AG04450 (cell line): ENCODE results near the gene MIDN. TPM values are rescaled to one million over a fixed set of nuclear protein-coding genes. Genes with fewer than 3 reads are reported as not detected.

Experiments
- CTCF ChIA-PET: fragments of 300-600, 350-600 bp; formaldehyde crosslinking; extraction: SDS; loops from one replicate; lab custom pipeline; 2022; ENCODE audit warnings: antibody characterized with exemption, inconsistent platforms; lab: Charles Lee
- POLR2A ChIA-PET: fragments of 350-600 bp; formaldehyde crosslinking; extraction: SDS; loops from one replicate; lab custom pipeline; 2021; ENCODE audit warnings: antibody characterized with exemption, inconsistent platforms; lab: Yijun Ruan, JAX
- DNase-seq: peaks from one replicate; pipeline ENCODE4 v3.0.0-alpha.2; 2011; ENCODE audit warnings: low read depth, low spot score
- H3K27ac ChIP-seq: one replicate; pipeline ENCODE4 v1.5.1; 2012; ENCODE audit warnings: low read depth, low read length, control low read depth
- H3K27me3 ChIP-seq: one replicate; pipeline ENCODE4 v1.6.0; 2012; ENCODE audit warnings: low read length; ENCODE audit not compliant: control insufficient read depth, insufficient read depth
- H3K4me3 ChIP-seq: 2 replicates; pipeline ENCODE4 v1.5.1; 2011; ENCODE audit warnings: mild to moderate bottlenecking, low read depth, low read length, control low read depth
- H3K9me3 ChIP-seq: 2 replicates; pipeline ENCODE4 v1.5.1; 2012; ENCODE audit warnings: low read length; ENCODE audit not compliant: control insufficient read depth, insufficient read depth
- polyA plus RNA-seq: library from polyadenylated mRNA; depleted of rRNA; stranded (reverse); fragments of >200 nt; gene quantifications from 2 replicates; pipeline ENCODE4 v1.2.3, GENCODE V29; 2011
- TF ChIP-seq, protein P1 (sequence below): IDR thresholded peaks from 2 replicates; pipeline ENCODE4 v1.5.1; 2011; ENCODE audit warnings: low read depth, low read length, control low read depth, inconsistent platforms

MIDN gene
- polyA plus RNA-seq, 1 experiment: 6.6 TPM

DNA sequence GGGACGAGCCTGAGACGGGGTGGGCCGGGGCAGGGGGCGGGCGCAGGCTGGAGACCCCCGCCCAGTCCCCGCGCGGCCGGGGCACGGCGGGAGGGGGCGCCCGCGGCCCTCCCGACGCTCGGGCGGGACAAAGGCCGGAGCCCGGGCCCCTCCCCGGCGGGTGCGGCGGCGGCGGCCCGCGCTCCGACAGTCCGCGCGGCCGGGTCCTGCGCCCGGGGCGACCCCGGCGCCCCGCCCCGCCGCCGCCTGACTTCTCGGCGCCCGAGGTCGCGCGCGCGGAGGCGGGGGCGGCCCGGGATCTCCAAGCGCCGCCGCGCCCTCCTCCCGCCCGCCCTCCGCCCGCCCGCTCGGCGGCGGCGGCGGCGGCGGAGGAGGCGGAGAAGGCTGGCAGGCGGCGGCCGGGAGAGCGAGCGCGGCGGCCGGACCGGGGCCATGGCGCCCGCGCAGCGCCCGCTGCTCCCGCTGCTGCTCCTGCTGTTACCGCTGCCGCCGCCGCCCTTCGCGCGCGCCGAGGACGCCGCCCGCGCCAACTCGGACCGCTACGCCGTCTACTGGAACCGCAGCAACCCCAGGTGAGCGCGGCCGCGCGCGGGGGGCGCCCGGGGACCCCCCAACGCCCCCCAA is 37.5 kb downstream of the MIDN start, which contains the start of gene EFNA2:
EFNA2 (plus strand) TSS at position 137 of the 624 bp plus-strand sequence; CDS start at position 433, 296 bp downstream.
- TF ChIP-seq, protein P1, sequence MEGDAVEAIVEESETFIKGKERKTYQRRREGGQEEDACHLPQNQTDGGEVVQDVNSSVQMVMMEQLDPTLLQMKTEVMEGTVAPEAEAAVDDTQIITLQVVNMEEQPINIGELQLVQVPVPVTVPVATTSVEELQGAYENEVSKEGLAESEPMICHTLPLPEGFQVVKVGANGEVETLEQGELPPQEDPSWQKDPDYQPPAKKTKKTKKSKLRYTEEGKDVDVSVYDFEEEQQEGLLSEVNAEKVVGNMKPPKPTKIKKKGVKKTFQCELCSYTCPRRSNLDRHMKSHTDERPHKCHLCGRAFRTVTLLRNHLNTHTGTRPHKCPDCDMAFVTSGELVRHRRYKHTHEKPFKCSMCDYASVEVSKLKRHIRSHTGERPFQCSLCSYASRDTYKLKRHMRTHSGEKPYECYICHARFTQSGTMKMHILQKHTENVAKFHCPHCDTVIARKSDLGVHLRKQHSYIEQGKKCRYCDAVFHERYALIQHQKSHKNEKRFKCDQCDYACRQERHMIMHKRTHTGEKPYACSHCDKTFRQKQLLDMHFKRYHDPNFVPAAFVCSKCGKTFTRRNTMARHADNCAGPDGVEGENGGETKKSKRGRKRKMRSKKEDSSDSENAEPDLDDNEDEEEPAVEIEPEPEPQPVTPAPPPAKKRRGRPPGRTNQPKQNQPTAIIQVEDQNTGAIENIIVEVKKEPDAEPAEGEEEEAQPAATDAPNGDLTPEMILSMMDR: no peak
- Histone ChIP-seq H3K4me3 (no peak within 1 kb of the TSS; the same call in 1 of the 2 replicates), H3K27me3 (peaks cover 50% of the 10 kb centered on the region), H3K9me3 (no peaks in the 10 kb centered on the region; the same call in 1 of the 2 replicates), H3K27ac (no peak within 1 kb of the TSS)
- no peak for DNase-seq
- POLR2A ChIA-PET: no interaction called here
- CTCF ChIA-PET: no interaction called here

DNA sequence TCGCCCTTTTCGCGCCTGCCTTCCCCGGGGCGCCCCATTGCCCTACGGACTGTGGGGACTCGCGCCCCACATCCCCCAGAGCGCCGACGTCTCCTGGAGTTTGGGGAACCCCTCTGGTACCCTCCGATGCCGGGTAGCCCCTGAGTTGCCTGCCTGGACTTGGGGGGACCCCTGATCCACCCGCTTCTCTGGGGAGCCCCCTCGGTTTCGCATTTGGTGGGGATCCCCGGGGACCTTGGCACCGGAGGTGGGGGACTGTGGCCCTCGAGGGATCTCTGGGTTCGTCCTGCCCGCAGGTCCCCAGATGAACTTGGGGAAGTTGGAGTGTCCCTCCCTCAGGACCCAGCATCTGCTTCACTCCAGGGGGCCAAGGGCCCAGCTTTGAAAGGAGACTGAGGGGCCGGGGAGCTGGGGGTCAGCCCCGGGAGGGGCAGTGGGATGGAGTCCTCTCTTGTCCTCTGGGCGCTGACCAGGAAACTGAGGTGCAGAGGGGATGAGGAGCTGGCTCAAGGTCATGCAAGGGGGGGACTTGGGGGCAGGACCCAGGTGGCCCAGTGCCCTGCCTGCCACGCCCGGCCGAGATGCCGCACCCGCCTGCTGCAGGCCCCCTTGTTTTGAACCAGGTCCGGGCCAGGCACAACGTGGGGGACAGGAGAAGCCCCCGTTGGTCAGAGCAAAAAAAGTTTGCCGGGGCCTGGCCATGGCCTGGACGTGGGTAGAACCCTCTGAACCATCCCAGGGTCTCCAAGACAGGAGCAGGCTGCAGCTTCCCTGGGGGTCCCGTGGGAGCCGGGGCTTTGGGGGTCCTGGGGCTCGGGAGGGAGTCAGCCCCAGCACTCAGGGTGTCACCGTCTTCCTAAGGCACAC is 38.3 kb downstream of the MIDN start:
- Histone ChIP-seq H3K4me3 (no peak overlapping the region), H3K27ac (no peak overlapping the region), H3K9me3 (no peaks in the 10 kb centered on the region; the same call in 1 of the 2 replicates), H3K27me3 (peaks cover 50% of the 10 kb centered on the region)
- CTCF ChIA-PET: no interaction called here
- TF ChIP-seq, protein P1: no peak
- DNase-seq: no peak
- POLR2A ChIA-PET: no interaction called here

DNA sequence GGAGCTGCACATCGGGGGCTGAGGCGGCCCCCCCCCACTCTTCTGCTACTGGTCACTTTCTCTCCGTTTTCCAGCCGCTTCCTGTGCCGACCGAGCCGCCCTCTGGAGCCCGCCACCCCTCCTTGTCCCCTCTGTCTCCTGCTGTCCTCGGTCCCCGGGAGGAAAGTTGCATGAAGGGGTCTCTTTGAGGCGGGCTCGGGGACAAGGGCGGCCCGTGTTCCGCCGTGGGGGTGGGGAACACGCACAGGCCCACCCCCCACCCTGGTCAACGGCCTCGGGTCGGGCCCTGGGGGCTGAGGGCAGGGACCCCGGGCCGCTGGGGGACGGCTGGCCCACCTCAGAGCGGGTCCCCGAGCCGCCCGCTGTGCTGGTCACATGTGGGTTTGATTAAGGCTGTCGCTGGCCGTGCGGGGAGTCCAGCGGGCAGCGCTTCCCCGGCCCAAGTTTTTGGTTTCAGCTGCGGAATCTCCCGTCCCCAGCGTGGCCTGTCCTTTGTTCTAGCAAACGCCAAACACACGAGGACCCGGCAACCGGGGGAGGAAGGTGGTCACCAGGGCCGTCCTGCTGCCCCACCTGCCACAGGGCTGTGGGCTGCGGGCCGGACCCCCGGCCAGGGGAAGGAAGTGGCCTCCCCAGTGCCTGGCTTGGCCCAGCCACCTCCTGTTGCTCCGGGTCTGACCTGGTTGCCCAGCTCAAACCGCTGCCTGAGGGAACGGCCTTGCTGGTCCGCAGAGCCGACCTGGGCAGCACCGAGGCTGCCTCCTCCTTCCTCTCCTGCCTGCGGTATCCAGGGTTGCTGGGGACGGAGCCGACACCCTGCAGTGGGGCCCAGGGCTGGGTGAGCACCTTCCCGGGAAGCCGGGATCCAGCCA is 39.2 kb downstream of the MIDN start:
- no peak overlapping the region for H3K4me3 ChIP-seq
- POLR2A ChIA-PET: no interaction called here
- no peak overlapping the region for H3K27ac ChIP-seq
- H3K27me3 ChIP-seq: peaks cover 53% of the 10 kb centered on the region
- TF ChIP-seq, protein P1: no peak
- CTCF ChIA-PET: no interaction called here
- DNase-seq: no peak
- H3K9me3 ChIP-seq: no peaks in the 10 kb centered on the region; the same call in 1 of the 2 replicates

DNA sequence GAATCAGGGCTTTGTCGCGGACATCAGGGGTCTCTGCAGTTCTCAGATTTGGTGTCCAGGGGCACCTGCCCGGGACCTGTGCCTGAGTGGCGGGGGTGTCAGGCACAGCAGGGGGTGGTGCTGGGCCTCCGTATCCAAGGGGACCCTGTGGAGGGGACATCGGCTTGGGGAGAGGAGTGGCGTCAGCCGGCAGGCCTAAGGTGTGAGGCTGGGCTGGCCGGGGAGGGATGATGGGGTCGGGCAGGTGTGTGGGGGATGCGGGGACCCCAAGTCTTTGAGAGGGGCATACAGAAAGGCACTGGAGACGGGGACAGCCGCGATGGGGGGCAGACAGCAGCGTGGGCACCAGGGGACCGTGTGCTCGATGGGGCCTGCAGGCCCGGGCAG is 39.8 kb downstream of the MIDN start:
- ChIA-PET CTCF (no interaction called here), POLR2A (no interaction called here)
- Histone ChIP-seq H3K9me3 (no peaks in the 10 kb centered on the region; the same call in 1 of the 2 replicates), H3K27me3 (peaks cover 50% of the 10 kb centered on the region), H3K27ac (no peak overlapping the region), H3K4me3 (no peak overlapping the region)
- no peak for DNase-seq
- TF ChIP-seq, protein P1: no peak
